ENCODE measurements around the gene MEIS3.

DNA sequence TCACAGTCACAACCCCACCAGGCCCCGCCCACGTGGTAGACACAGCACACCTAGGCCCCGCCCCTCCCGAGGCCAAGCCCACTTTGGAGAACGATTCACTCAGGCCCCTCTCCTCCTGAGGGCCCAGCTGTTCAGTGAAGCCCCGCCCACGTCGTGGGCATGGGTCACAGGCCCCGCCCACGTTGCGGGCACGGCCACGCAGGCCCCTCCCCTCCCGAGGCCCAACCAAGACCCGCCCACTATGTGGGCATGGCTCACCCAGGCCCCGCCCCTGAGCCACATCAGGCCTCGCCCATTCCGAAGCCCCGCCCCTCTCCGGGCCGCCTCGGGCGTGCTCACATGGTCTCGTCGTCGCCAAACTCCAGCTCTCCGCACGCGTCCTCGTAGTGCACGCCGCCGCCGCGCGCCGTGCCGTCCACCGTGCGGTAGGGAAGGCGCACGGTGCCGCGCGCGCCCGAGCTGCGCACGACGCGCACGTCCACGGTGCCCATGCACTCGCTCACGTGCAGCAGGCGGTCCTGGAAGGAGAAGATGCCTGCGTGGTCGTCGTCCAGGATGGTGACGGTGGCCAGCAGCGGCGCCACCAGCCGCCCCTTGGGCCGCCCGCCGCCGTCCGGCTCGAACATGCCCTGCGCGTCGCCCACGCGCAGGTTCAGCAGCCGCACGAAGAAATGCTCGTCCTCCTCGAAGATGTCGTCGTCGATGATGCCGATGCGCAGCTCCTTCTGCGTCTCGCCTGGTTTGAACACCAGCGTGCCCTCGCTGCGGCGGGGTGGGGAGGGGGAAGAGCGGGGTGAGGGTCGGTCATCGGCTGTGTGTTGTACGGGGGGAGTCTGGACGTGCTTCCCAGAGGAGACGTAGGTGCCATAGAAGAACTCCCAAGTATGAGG lies 28.4 kb upstream of the MEIS3 start:
- TF ChIP-seq, protein P1, sequence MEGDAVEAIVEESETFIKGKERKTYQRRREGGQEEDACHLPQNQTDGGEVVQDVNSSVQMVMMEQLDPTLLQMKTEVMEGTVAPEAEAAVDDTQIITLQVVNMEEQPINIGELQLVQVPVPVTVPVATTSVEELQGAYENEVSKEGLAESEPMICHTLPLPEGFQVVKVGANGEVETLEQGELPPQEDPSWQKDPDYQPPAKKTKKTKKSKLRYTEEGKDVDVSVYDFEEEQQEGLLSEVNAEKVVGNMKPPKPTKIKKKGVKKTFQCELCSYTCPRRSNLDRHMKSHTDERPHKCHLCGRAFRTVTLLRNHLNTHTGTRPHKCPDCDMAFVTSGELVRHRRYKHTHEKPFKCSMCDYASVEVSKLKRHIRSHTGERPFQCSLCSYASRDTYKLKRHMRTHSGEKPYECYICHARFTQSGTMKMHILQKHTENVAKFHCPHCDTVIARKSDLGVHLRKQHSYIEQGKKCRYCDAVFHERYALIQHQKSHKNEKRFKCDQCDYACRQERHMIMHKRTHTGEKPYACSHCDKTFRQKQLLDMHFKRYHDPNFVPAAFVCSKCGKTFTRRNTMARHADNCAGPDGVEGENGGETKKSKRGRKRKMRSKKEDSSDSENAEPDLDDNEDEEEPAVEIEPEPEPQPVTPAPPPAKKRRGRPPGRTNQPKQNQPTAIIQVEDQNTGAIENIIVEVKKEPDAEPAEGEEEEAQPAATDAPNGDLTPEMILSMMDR (conservative IDR thresholded peaks at IDR 0.05 in 1 of 2, IDR thresholded peaks at IDR 0.05 in 1 of 2; ENCODE audit: low read depth in 1 of 2, low read length in 2 of 2), result no peak
- no peak for TF ChIP-seq EZH2 (IDR thresholded peaks at IDR 0.05; ENCODE audit: low read length, missing control alignments)
